Cerebellar nuclear complex (tissue), 1 donor: ENCODE measurements around the gene TRIL.

Experiments used
- DNase-seq, 2 experiments: peaks; one replicate each; lab custom pipeline; 2025; lab: John Stamatoyannopoulos, UW

TRIL gene

GRCh38 chr7:28958235-28958979 is at the start of gene TRIL:
Gene TRIL, minus strand, starts transcription at chr7:28958330. Its CDS starts 284 bp downstream, at chr7:28958046.
- no peak for DNase-seq

DNA sequence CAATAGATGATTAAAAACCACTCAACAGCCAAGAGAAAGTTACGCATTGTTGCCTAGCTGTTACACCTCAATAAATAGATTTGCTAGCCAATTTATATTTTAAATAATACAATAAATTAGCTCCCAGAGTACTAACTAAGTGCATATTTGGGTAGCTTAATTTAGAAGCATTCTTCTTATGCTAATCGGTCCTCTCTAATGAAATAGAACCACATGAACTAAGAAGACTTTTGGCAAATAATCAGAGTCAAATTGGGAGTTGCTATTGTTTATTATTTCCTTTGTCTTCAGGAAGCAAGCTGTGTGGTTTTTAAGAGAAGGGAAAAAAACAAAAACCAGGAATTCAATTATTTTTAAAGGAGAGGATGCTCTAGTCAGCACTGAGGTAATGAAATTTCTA is 49.0 kb upstream of the TRIL start:
- no peak for DNase-seq

- DNase-seq = no peak
These were observed 47.7 kb upstream of the TRIL start for GRCh38 chr7:29005829-29006228.

GRCh38 chr7:29005406-29005805 is 47.3 kb upstream of the TRIL start:
- no peak for DNase-seq

GRCh38 chr7:29003703-29004102 is 45.6 kb upstream of the TRIL start:
- no peak for DNase-seq

- DNase-seq = no peak
These were observed 42.6 kb upstream of the TRIL start for GRCh38 chr7:29000717-29001076.

DNA sequence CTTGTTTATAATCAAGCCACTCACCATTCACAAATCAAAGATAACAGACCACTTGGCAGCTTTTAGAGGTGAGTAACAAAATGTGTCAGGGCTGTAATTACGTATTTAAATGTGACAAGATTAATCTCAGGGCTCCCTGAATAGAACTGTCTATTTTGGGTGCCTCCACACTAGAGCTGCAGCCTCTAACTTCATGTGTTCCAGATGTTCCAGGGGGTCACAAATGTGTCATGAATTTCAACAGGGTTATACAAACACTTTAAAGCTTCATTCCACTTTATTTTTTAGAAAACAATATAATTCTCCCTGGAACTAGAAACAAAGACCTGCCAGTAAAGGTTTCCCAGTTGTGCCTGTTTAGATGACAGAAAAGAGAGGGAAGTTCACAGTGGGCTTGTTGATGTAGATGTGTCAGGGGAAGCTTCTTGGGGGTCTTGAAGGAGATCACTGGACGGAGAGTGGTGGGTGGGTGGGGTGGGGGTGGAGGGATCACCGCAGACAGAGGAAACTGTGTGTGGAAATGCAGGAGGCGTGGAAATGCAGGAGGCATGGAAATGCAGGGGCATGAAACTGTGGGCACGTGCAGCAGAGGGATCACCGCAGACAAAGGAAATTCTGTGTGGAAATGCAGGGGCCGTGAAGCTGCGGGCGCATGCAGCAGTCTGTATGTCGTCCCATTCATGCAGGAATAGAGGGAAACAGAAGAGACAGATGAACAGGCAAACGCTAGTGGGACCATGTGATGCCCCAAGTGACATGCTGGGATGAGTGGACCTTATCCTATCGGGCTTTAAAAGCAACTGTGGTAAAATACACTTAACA is 42.0 kb upstream of the TRIL start:
- no peak for DNase-seq

DNA sequence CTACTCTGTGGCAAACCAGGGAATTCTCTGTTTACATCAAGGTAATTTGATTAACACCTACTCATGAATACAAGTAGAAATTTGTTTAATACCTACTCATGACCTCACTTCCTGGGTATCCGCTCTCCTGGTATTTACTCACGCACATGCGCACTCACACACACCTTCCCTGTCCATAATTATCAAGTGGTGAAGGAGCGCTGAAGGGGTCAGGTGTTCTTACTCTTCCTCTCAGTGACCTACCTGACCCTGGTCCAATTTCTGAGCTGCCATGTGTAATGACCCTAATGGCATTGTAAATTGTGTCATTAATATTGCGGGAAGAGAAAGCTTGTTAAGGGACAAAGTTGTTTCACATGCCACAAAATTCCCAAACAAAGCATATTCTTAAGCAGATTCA is 41.3 kb upstream of the TRIL start:
- DNase-seq = no peak

DNA sequence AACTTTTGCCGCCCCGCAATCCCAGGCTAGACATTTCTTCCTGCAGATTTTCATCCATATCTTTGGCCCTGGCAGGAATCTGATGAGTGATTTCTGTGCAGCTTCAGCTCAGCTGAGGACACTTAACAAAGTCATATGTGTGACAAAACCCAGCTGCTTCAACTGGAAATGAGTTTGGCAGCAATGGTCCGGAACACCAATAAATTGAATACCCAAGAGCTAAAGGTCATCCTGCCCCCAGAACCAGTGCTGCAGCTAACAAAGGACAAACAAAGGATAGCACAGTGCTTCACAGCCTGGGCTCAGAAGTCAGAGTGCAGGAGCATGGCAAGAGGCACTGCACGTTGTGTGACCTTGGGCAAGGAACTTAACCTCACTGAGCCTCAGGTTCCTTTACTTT is 40.0 kb upstream of the TRIL start:
- DNase-seq = no peak

- no peak for DNase-seq
These were observed 38.7 kb upstream of the TRIL start for GRCh38 chr7:28996836-28997235.

GRCh38 chr7:28993371-28993770 is 35.2 kb upstream of the TRIL start:
- DNase-seq = no peak

DNA sequence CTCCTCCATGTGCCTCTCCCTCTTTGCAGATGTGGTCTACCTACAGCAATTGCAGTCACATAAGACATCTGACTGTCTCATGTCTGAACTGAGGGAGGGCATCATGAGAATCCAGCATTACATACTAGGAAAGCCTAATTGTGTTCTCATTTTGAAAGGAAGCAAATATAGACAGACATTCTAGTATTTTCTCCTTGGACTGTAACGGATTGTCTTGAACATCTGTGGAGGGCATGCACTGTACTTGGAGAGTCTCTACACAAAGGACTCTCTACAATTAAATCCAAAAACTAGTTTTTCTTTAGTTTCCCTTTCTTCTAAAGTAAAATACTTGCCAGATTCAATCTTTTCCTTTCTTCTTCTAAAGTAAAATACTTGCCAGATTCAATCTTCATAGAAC is 34.7 kb upstream of the TRIL start:
- no peak for DNase-seq

- no peak for DNase-seq
These were observed 32.2 kb upstream of the TRIL start for GRCh38 chr7:28990200-28990960.

DNA sequence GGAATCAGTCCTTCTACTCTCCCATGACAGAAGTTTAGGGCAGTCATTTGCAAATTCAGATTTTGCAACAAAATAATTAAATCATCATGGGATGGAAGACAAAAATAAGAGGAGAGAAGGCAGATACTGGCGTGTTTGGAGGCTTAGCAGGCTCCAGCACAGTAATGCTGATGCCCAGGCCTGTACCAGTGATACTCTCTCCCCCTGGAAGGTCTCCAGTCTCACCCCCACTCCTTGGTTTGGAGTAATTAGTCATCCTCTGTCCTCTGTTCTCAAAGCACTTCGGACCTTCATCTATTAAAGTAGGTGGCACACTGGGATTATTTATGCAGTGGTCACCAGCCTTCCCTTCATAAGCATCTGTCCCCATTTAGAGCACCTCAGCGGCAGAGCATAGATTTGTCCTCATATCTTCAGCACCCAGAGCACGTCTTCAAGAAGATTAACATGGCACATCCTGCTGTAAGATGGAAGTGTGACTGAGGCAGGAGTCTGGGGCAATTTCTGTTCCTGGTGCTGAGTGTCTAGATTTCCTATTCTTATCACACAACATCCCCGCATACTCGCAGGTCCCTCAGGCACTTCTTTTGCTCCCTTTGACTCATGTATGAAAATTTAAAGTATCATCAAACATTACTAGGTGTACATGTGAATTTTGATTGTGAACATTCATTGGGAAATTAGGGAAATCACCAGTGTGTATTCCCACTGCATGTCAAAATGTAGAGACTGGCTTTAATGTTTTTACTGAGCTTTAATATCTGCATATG is 31.3 kb upstream of the TRIL start:
- DNase-seq = no peak

DNA sequence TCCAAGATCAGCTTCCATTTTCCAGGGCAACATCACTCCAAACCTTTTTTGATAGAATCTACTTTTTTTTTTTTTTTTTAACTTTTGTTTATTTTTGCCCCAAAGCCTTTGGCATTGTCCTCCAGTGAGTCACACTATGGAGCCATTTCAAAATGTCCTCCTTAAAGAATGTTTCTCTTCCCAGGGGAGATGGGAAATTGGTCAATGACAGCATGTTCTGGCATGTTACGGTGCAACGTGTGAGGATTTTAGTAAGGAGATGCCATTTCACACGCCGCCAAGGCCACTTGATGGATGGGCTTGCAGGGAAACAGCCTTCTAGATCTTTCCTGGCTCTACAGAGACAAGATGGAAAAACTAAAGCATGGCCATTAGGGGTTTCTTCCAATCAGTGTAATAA is 30.7 kb upstream of the TRIL start:
- no peak for DNase-seq

- no peak for DNase-seq
These were observed 30.0 kb upstream of the TRIL start for GRCh38 chr7:28988091-28988490.

DNA sequence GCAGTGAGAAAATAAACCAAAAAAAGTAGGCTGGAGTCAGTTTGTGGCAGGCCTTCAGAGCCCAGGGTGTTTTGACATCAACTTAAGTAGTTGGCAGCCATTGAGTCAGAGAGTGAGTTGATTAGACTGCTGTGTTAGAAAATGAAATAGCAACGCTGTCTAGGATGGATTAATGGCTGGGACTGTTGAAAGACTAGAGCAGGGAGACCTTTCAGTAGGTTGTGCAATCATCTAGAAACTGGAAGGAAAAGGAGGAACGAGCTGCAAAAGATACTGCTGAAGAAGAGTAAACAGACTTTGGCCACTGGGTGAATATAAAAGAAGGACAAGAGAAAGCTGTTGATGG is 28.6 kb upstream of the TRIL start:
- DNase-seq = no peak

DNA sequence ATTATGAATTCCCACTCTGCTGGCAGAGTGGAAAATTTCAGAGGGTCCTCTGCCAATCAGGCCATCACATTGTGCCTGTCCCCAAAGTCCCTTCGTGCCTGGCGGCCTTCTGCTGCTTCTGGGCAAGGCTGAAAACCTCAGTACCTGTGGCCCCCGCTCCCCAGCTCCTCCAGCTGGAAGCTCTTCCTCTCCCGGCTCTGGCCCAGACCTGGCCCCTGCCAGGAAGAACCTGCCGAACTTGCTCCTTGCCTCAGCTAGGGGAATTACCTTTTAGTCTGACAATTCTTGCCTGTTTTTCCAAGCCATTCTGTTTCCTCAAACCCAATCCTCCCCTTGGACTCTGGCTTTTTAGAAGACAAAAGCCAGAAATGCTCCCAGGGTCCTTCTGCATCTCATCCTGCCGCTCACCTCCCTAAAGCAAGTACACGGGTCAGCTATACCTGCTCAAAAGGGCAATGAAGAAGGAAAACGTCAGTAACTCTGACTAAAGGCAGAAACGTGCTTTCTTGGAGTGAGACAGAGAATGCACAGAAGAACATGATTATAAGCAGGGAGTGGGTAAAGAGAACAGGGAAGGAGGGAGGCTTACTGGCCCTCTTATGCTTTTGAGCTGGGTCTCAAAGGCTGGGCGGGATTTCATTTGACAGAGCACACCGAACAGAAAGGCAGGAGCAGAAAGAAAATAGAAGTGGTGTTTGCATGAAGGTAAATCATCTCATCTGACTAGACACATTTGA is 28.1 kb upstream of the TRIL start:
- no peak for DNase-seq

GRCh38 chr7:28984631-28985030 is 26.5 kb upstream of the TRIL start:
- no peak for DNase-seq

DNA sequence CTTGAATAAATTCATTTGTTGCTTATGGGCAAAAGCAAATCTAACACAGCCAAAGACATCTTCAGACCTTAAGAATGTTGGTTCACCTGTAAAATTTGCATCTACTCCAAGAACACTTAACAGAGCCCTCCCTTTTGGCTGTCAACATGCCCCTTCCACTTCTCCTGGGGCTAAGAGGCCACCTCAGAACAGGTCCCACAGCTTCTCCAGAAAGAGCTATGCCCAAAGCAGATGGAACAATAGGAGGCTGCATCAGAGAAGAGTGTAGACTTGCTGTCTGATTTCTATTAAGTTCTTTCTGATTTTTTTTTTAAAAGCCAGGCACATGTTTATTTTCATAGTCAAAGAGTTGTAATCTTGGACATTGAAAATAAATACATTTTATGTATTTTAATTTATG is 26.1 kb upstream of the TRIL start:
- no peak for DNase-seq

- no peak for DNase-seq
These were observed 25.5 kb upstream of the TRIL start for GRCh38 chr7:28983396-28984190.
